Stimulated activated CD4-positive, alpha-beta T cell treated with anti-CD3 and anti-CD28 coated beads, Interleukin-1b, Interleukin-23, amount 100 ng/mL, for 24 hours (primary cell): ENCODE data around the gene KRTAP8-1.

Experiments
- DNase-seq, 4 experiments: peaks; one replicate each; pipeline ENCODE4 v3.0.0-alpha.2; 2020; ENCODE audit warnings: low read depth in 4 of 4, low spot score in 1 of 4

KRTAP8-1 gene, protein sequence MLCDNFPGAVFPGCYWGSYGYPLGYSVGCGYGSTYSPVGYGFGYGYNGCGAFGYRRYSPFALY

GRCh38 chr21:30813174-30813573, at the start of gene KRTAP8-1:
Gene KRTAP8-1 (minus strand): TSS chr21:30813274. CDS start chr21:30813220, 54 bp downstream.
- no peak for DNase-seq

DNA sequence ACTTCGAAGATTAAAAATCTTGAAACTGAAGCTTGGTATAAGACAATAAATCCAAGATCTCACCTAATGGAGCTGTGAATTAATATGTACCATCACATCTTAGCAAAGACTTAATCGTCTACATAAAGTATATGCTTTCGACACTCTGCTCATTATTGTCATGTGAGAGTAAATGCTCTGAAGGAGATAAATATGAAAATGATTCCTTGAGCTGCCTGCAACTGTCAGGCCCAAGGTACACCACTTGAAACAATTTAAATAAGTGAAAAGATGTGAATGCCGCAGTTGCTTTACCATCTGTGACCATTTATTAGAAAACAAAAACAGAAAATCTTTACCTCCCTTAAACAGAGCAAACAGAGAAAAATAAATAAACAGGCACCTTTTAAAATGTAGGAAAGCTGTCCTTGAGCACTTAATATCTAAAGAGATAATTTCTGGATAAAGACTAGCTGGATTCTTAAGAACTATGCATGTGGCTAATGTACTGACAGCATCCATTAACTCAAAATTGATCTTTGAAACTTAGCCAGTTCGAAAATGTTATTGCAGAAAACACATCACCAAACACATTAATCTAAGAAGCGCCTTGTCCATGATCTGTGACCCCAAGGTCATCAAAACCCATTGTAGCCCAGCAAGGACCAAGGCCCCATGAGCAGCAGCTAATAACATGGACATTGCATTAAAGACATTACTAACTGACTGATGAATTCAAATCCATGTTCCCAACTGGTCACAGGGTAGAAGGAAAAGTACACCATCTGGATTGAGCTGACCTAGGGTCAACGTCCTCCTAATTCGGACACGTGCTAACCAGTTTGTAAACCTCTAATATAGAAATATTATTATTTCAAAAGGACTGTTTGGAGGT, 34.8 kb upstream of the KRTAP8-1 start:
- DNase-seq = no peak

DNA sequence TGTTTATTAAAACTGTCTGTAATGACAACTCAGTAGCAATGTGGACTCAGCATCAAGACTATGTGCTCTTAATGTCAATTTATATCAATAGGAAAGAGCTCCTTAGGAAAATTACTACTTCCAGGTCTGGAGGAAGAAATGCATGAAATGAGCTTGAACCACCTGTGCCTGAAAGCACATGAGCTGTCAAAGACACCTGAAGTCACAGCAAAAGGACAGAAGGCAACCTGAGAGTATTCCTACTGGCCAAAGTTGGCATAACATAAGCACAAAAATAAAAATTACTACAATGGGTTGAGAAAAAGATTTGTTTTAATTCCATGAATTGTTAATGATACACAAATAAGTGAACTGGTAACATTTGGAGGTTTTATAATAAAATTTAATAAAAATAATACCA, 29.9 kb upstream of the KRTAP8-1 start:
- DNase-seq = no peak

DNA sequence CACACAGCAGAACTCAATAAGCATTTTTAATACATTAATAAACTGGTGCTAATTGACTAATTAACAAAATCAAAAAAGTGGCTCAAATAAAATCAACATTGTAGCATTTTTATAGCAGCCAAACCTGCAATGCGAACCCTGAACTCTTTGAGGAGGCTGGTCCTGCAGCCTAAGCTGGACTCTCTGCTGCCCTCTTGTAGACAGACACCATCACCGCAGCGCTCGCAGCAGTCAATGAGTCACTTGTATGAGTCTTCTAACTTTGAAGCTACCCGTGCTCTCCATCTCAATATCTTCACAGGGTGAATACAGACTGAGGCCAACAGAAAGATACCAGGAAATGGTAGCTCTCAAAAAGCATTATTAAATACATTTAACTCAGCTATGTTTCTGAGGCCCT, 26.2 kb upstream of the KRTAP8-1 start:
- peak in 3 of 4 experiments; percentile 4 to 14 (median 8) for DNase-seq

DNA sequence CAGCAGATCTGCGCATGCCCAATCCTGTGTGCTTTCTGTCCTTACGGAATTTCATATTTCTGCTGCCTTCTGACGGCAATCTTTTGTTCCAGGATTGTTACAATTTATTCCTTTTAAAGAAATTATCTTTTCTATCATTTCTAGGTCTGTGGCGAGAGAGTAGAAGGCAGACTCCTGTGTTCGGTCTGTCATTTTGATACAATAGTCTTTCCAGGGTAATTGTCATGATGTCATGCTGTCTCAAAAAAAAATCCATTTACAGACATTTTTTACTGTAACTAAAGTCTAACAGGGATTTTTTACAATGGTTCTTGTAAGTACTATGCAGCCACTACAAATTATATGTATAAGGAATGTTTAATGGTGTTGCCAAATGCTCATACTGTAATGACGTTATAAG, 25.5 kb upstream of the KRTAP8-1 start:
- DNase-seq = no peak

DNA sequence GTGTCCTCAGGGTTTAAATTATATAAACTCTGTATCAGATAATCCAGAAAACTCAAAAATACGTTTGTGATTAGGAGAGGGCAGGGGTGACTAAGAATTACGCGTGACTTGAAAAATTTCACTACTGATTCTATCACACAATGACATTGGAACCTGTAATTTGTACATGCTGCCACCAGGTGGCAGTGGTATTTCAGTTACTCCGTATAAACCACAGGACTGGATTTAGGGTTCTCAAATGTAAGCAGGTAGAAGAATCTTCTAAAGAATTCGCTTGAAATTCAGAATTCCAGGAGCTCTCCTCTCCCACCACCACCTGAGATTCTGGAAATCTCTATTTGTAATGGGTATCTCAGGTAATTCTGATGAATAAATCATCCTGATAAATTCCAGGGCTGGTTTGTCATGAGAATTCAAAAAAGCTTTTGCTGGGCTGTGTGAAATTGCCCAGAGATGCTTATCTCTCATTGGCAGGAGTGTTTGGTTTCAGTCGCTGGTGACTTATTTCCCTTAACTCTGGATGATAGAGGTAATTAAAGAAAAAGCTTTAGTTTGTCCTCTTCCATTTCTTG, 18.2 kb upstream of the KRTAP8-1 start:
- DNase-seq = peak in 2 of 4 experiments; percentile 6 to 27

GRCh38 chr21:30829659-30830058, 16.6 kb upstream of the KRTAP8-1 start, which contains the start of gene KRTAP7-1:
Gene KRTAP7-1 (minus strand): TSS chr21:30829759. CDS start chr21:30829698, 61 bp downstream.
- no peak for DNase-seq

DNA sequence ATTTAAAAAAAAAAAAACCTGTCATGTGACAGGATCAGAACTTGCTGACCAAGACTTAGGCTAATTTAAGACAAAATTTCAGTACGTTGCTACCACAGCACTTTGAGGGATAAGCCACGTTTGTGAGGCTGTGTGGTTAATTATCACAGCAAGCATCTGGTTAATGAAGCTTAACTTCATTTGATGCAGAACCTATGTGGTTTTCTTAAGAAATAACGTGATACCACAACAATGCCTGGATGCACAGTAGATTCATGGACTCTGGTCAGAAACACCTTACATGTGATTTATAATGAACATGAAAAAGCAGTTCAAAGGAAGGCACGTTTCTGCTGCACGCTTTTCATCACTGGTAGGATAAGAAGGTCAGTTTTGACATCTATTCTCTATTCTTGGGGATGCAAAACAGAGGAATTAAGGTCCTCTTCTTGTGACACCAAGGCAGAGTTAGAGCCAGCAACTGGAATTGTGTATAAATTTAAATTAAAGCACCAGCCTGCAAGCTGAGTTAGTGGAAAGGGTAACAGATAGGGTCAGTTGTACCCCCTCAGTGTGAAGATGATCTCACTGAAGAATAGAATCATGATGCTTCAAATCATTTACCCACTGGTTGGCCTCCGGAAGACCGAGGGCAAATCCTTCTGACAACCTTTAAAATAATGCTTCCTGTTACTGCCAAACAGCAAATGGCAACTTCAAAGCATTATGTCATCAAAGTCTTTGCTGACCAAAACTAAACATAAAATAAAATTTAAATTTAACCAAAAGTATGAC, 6.0 kb upstream of the KRTAP8-1 start:
- DNase-seq = no peak

GRCh38 chr21:30800605-30801004, 12.5 kb downstream of the KRTAP8-1 start:
- DNase-seq = no peak

- DNase-seq = no peak
Measured at GRCh38 chr21:30793581-30794314, 19.3 kb downstream of the KRTAP8-1 start.

- no peak for DNase-seq
Measured at GRCh38 chr21:30779249-30779648, 33.8 kb downstream of the KRTAP8-1 start.

DNA sequence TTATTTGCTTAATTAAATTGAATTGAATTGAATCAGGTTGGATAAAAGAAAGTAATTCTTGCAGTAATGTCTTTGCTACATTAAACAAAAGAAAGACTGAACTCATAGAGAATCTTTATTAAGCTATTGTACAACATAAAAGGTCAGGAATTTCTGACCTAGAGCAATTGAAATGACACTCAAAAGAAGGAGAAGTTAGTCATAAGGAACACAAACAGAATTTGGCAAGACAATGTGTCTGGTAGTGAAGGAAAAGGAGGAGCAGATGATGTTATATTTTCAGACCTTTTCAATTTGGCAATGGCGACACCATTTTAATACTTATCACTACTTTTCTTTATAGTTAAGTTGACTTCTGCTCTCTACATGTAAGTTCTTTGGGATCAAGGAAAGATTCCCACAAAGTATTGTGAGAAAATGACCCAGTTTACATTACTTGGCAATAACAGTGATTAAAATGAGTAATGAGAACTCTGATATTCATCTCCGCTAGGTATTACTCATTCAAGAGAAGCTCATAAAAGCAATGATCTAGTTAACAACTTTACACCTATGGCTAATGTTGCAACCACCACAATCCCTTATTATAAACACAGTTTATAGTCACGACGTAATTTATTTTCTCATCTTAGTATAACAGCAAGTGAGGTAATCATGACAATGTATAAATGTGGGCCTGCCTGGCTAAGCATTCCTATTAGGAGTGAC, 43.2 kb downstream of the KRTAP8-1 start:
- no peak for DNase-seq
